ENCODE data around the gene SLC25A13. TPM values are rescaled to one million over a fixed set of nuclear protein-coding genes. Genes with fewer than 3 reads are reported as not detected.
A peak's percentile ranks its signal among the peaks of the same experiment; 100 is the strongest.

SLC25A13 gene
- total RNA-seq, 2 experiments from 2014 or later, result 7.3 to 9.0 TPM

GRCh38 chr7:96306385-96307125 is 15.3 kb downstream of the SLC25A13 start:
- H3K27me3 Mint-ChIP-seq, result no peaks in the 10 kb centered on the region
- H3K36me3 Mint-ChIP-seq (ENCODE audit: low read depth), result peaks cover 13% of the 10 kb centered on the region
- ChIA-PET POLR2A (interaction anchor here (0.9 to 1.2 kb wide), 2 partner anchors 8 to 11 kb away, joined by 3 read pairs; no protein-coding TSS in a partner anchor), CTCF (interaction anchor here (2.3 kb wide), 1 partner anchor 20 kb away, joined by 6 read pairs; no protein-coding TSS in a partner anchor)
- DNase-seq (no peak), ATAC-seq (no peak)
- H3K9me3 Mint-ChIP-seq, result no peaks in the 10 kb centered on the region
- no peak overlapping the region for H3K4me3 Mint-ChIP-seq
- H3K4me1 Mint-ChIP-seq (ENCODE audit: low read depth), result peaks cover 59% of the 10 kb centered on the region
- intact Hi-C loops (cut with micrococcal nuclease), result no loop called here
- TF ChIP-seq, protein P1, sequence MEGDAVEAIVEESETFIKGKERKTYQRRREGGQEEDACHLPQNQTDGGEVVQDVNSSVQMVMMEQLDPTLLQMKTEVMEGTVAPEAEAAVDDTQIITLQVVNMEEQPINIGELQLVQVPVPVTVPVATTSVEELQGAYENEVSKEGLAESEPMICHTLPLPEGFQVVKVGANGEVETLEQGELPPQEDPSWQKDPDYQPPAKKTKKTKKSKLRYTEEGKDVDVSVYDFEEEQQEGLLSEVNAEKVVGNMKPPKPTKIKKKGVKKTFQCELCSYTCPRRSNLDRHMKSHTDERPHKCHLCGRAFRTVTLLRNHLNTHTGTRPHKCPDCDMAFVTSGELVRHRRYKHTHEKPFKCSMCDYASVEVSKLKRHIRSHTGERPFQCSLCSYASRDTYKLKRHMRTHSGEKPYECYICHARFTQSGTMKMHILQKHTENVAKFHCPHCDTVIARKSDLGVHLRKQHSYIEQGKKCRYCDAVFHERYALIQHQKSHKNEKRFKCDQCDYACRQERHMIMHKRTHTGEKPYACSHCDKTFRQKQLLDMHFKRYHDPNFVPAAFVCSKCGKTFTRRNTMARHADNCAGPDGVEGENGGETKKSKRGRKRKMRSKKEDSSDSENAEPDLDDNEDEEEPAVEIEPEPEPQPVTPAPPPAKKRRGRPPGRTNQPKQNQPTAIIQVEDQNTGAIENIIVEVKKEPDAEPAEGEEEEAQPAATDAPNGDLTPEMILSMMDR (IDR thresholded peaks at IDR 0.05), result no peak
- no peak overlapping the region for H3K27ac Mint-ChIP-seq

GRCh38 chr7:96305915-96306314 is 16.0 kb downstream of the SLC25A13 start:
- DNase-seq, result no peak
- TF ChIP-seq, protein P1 (IDR thresholded peaks at IDR 0.05), result no peak
- Mint-ChIP-seq H3K4me1 (ENCODE audit: low read depth) (peaks cover 56% of the 10 kb centered on the region), H3K27ac (no peak overlapping the region), H3K36me3 (ENCODE audit: low read depth) (peaks cover 13% of the 10 kb centered on the region), H3K9me3 (no peaks in the 10 kb centered on the region), H3K4me3 (no peak overlapping the region), H3K27me3 (no peaks in the 10 kb centered on the region)
- intact Hi-C loops (cut with micrococcal nuclease), result loop anchor here (2.0 kb wide), 1 partner anchor 15 kb away; no protein-coding TSS in a partner anchor
- no peak for ATAC-seq
- POLR2A ChIA-PET, result interaction anchor here (0.9 to 1.7 kb wide), 3 partner anchors 9 to 17 kb away, joined by 3 to 5 read pairs (median 3); no protein-coding TSS in a partner anchor
- CTCF ChIA-PET, result interaction anchor here (2.3 kb wide), 1 partner anchor 19 kb away, joined by 6 read pairs; no protein-coding TSS in a partner anchor

DNA sequence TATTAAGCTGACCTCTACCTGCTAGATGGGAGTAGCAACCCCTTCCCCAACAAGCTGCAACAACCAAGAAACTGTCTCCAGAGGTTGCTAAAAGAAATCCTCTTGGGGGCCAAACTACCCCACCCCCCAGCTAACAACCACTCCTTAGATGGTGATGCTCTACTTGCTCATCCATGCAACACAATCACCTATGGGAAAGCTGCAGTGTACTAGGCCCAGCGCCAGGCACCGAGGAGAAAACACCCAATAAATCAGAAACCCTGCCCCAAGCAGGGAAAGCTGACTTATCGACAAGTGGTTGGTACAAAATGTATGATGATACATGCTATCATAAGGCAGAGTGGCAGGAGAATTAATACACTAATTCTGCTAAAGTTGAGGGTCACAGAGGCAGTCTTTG is 17.3 kb downstream of the SLC25A13 start:
- H3K4me3 Mint-ChIP-seq, result no peak overlapping the region
- ATAC-seq (no peak), DNase-seq (no peak)
- no peaks in the 10 kb centered on the region for H3K9me3 Mint-ChIP-seq
- intact Hi-C loops (cut with micrococcal nuclease), result loop anchor here (2.0 kb wide), 1 partner anchor 16 kb away; no protein-coding TSS in a partner anchor
- H3K27me3 Mint-ChIP-seq, result no peaks in the 10 kb centered on the region
- peaks cover 13% of the 10 kb centered on the region for H3K36me3 Mint-ChIP-seq (ENCODE audit: low read depth)
- TF ChIP-seq, protein P1 (IDR thresholded peaks at IDR 0.05), result no peak
- H3K27ac Mint-ChIP-seq, result peak overlapping the region; percentile 80
- CTCF ChIA-PET, result interaction anchor here (2.3 kb wide), 1 partner anchor 18 kb away, joined by 6 read pairs; no protein-coding TSS in a partner anchor
- peaks cover 55% of the 10 kb centered on the region for H3K4me1 Mint-ChIP-seq (ENCODE audit: low read depth)
- POLR2A ChIA-PET, result interaction anchor here (0.6 to 1.7 kb wide), 3 partner anchors 15 to 23 kb away, joined by 3 to 5 read pairs (median 4); no protein-coding TSS in a partner anchor

GRCh38 chr7:96303686-96304443 is 18.0 kb downstream of the SLC25A13 start:
- peak; percentile 90 for ATAC-seq
- CTCF ChIA-PET, result interaction anchor here (1.6 to 2.3 kb wide), 2 partner anchors 17 to 18 kb away, joined by 3 to 6 read pairs; no protein-coding TSS in a partner anchor
- intact Hi-C loops (cut with micrococcal nuclease), result loop anchor here (2.0 kb wide), 1 partner anchor 17 kb away; no protein-coding TSS in a partner anchor
- DNase-seq, result no peak
- H3K27me3 Mint-ChIP-seq, result no peaks in the 10 kb centered on the region
- TF ChIP-seq, protein P1 (IDR thresholded peaks at IDR 0.05), result no peak
- peak overlapping the region; percentile 15 for H3K4me3 Mint-ChIP-seq
- POLR2A ChIA-PET, result interaction anchor here (0.6 to 1.3 kb wide), 3 partner anchors 16 to 1554 kb away, joined by 3 to 4 read pairs (median 3); no protein-coding TSS in a partner anchor
- H3K9me3 Mint-ChIP-seq, result no peaks in the 10 kb centered on the region
- peaks cover 50% of the 10 kb centered on the region for H3K4me1 Mint-ChIP-seq (ENCODE audit: low read depth)
- peak overlapping the region; percentile 80 for H3K27ac Mint-ChIP-seq
- H3K36me3 Mint-ChIP-seq (ENCODE audit: low read depth), result peaks cover 13% of the 10 kb centered on the region

Data from activated CD8-positive, alpha-beta T cell treated with anti-CD3 and anti-CD28 coated beads for 36 hours (primary cell).